Stimulated activated CD4-positive, alpha-beta T cell treated with anti-CD3 and anti-CD28 coated beads, Interleukin-1b, Interleukin-23, amount 100 ng/mL, for 24 hours (primary cell): Measurements from ENCODE around the gene THAP7.

Experiments
- DNase-seq, 4 experiments: peaks; one replicate each; pipeline ENCODE4 v3.0.0-alpha.2; 2020; ENCODE audit warnings: low read depth in 4 of 4, low spot score in 1 of 4

THAP7 gene

GRCh38 chr22:20949698-20950183 is 52.2 kb downstream of the THAP7 start:
- no peak for DNase-seq
